Prostate gland (tissue), 2 donors: ENCODE measurements around the gene P2RY8. TPM values are rescaled to one million over a fixed set of nuclear protein-coding genes. Genes with fewer than 3 reads are reported as not detected.
"Not testable (repeated sequence)": the region's sequence is repeated elsewhere in the genome, so short reads cannot be mapped to it uniquely, and the experiment has no call there.

Experiments
- DNase-seq: peaks from one replicate; pipeline ENCODE4 v3.0.0-alpha.2; 2019; ENCODE audit warnings: low spot score
- H3K27ac ChIP-seq, 2 donors: fragments of 200-600 bp; sonication (generic); 2 replicates each; pipeline ENCODE4 v1.5.1; 2017 to 2019
- H3K27me3 ChIP-seq: fragments of 200-600 bp; sonication (generic); replicated peaks from 2 replicates; pipeline ENCODE4 v1.5.1; 2019; ENCODE audit not compliant: insufficient read depth
- H3K36me3 ChIP-seq, 2 donors: fragments of 200-600 bp; sonication (generic); 1 replicate in 1 of 2; 2 replicates in 1 of 2; pipeline versions ENCODE4 v1.5.1 to v1.8.1; 2017 to 2019
- H3K4me1 ChIP-seq: fragments of 200-600 bp; sonication (generic); replicated peaks from 2 replicates; pipeline ENCODE4 v1.5.1; 2019
- H3K4me3 ChIP-seq, 2 donors: fragments of 200-600 bp; sonication (generic); 2 replicates each; pipeline ENCODE4 v1.5.1; 2017 to 2019
- H3K9me3 ChIP-seq: fragments of 200-600 bp; sonication (generic); 2 replicates; pipeline ENCODE4 v1.5.1; 2017
- POLR2A ChIP-seq: fragments of 450-650 bp; IDR thresholded peaks from one replicate; pipeline ENCODE4 v1.6.1; 2016; ENCODE audit warnings: antibody characterized with exemption, mild to moderate bottlenecking
- POLR2AphosphoS5 ChIP-seq: sonication (generic); formaldehyde crosslinking; IDR thresholded peaks from one replicate; pipeline ENCODE4 v1.6.1; 2017; ENCODE audit warnings: antibody characterized with exemption
- WGBS: methylation state at CpG from one replicate; pipeline ENCODE4 v1.1.5; 2018; 5-methylcytosine and 5-hydroxymethylcytosine counted together
- intact Hi-C: fragments of 100-400 bp; cut with DNase I; formaldehyde crosslinking; loops from one replicate; pipeline ENCODE4 v1.14.2; 2022
- total RNA-seq, 2 donors: library from RNA; depleted of rRNA; stranded (reverse); fragments of >200 nt; gene quantifications; one replicate each; pipeline ENCODE4 v1.1.0, GENCODE V29; 2016
- TF ChIP-seq, protein P1 (sequence below), 4 experiments: fragments of 200-600 bp in 2 of 4; fragments of 450-650 bp in 2 of 4; sonication (generic) in 2 of 4; IDR thresholded peaks; 1 replicate in 3 of 4; 2 replicates in 1 of 4; pipeline ENCODE4 v1.5.1; 2016 to 2019; ENCODE audit warnings: antibody characterized with exemption in 4 of 4, mild to moderate bottlenecking in 2 of 4, moderate library complexity in 2 of 4

P2RY8 gene
- total RNA-seq, 2 donors from 2014 or later: 0.59 to 1.8 TPM

DNA sequence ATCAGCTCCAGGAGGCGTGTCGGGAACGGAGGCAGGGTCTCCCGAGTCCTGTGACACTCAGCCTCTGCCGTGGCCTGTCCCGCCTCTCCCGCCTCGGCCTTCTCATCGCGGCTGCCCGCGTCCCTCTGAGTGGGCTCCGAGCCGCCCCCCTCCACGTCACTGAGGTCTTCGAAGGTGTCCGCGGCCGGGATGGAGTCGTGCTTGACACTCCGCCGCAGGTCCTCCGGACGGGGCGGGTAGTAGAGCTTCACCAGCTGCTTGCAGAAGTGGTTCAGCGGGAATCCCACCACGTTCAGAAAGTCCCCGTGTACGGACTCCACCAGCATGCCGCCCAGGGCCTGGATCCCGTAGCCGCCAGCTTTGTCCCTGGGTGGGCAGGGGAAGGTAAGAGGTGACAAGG is 109.2 kb downstream of the P2RY8 start:
- Histone ChIP-seq H3K27me3 (no peaks in the 10 kb centered on the region), H3K36me3 (peaks cover 0 to 3% of the 10 kb centered on the region in 2 donors), H3K4me1 (no peaks in the 10 kb centered on the region), H3K27ac (no peak overlapping the region), H3K4me3 (no peak overlapping the region), H3K9me3 (no peaks in the 10 kb centered on the region)
- intact Hi-C loops: no loop called here
- whole genome bisulfite sequencing: 99% methylated on average over 20 of the region's 32 CpGs
- DNase-seq: no peak
- TF ChIP-seq, protein P1, sequence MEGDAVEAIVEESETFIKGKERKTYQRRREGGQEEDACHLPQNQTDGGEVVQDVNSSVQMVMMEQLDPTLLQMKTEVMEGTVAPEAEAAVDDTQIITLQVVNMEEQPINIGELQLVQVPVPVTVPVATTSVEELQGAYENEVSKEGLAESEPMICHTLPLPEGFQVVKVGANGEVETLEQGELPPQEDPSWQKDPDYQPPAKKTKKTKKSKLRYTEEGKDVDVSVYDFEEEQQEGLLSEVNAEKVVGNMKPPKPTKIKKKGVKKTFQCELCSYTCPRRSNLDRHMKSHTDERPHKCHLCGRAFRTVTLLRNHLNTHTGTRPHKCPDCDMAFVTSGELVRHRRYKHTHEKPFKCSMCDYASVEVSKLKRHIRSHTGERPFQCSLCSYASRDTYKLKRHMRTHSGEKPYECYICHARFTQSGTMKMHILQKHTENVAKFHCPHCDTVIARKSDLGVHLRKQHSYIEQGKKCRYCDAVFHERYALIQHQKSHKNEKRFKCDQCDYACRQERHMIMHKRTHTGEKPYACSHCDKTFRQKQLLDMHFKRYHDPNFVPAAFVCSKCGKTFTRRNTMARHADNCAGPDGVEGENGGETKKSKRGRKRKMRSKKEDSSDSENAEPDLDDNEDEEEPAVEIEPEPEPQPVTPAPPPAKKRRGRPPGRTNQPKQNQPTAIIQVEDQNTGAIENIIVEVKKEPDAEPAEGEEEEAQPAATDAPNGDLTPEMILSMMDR (IDR thresholded peaks at IDR 0.05): no peak
- TF ChIP-seq POLR2A (no peak), POLR2AphosphoS5 (no peak)

- H3K27me3 ChIP-seq, H3K36me3 ChIP-seq, H3K9me3 ChIP-seq, DNase-seq, H3K4me1 ChIP-seq, H3K4me3 ChIP-seq, intact Hi-C loops, H3K27ac ChIP-seq: not testable (repeated sequence)
- 90% methylated on average over 16 of the region's 16 CpGs for WGBS
These were observed 110.7 kb downstream of the P2RY8 start for GRCh38 chrX:1426321-1426720.

DNA sequence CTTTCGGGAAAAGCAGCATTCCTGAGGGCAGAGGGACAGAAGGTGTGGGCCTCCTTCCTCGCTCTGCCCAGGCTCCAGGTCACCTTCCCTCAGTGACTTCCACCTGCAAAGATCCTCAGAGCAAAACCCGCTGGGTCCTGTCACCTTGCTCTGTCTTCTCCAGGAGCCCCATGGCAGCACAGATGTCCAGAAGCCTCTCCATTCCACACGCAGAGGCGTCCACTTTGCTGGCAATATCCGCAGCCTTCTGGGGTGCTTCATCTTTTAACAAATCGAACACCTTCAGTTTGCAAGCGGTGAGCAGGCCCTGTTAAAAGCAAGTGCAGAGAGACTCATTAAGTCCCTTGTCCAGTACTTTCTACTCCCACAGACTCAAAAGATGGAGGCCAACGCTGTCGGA is 111.6 kb downstream of the P2RY8 start:
- no peak overlapping the region for H3K27ac ChIP-seq
- TF ChIP-seq POLR2AphosphoS5 (no peak), POLR2A (no peak)
- TF ChIP-seq, protein P1 (IDR thresholded peaks at IDR 0.05): no peak
- H3K27me3 ChIP-seq: no peaks in the 10 kb centered on the region
- no peak overlapping the region for H3K4me3 ChIP-seq
- 79% methylated on average over 10 of the region's 10 CpGs for WGBS
- intact Hi-C loops: no loop called here
- no peaks in the 10 kb centered on the region for H3K4me1 ChIP-seq
- no peaks in the 10 kb centered on the region for H3K9me3 ChIP-seq
- no peak for DNase-seq
- H3K36me3 ChIP-seq: peaks cover 0 to 3% of the 10 kb centered on the region in 2 donors

- Histone ChIP-seq H3K4me3 (no peak overlapping the region), H3K4me1 (no peaks in the 10 kb centered on the region), H3K27ac (no peak overlapping the region), H3K9me3 (no peaks in the 10 kb centered on the region), H3K36me3 (peaks cover 0 to 3% of the 10 kb centered on the region in 2 donors), H3K27me3 (no peaks in the 10 kb centered on the region)
- no peak for DNase-seq
- TF ChIP-seq, protein P1 (IDR thresholded peaks at IDR 0.05): no peak
- no peak for TF ChIP-seq POLR2AphosphoS5
- no peak for TF ChIP-seq POLR2A
- intact Hi-C loops: no loop called here
- 71% methylated on average over 9 of the region's 9 CpGs for WGBS
These were observed 112.7 kb downstream of the P2RY8 start for GRCh38 chrX:1424147-1424851.

- DNase-seq: no peak
- H3K9me3 ChIP-seq: no peaks in the 10 kb centered on the region
- no peak overlapping the region for H3K27ac ChIP-seq
- WGBS: 50% methylated on average over 2 of the region's 2 CpGs
- peaks cover 0 to 9% of the 10 kb centered on the region in 2 donors for H3K36me3 ChIP-seq
- H3K4me1 ChIP-seq: no peaks in the 10 kb centered on the region
- H3K27me3 ChIP-seq: no peaks in the 10 kb centered on the region
- intact Hi-C loops: no loop called here
- H3K4me3 ChIP-seq: no peak overlapping the region
- TF ChIP-seq POLR2AphosphoS5: no peak
- TF ChIP-seq POLR2A: no peak
- TF ChIP-seq, protein P1 (IDR thresholded peaks at IDR 0.05): no peak
These were observed 113.8 kb downstream of the P2RY8 start for GRCh38 chrX:1423215-1423614.
